ENCODE measurements around the gene ACBD6. TPM values are rescaled to one million over a fixed set of nuclear protein-coding genes. Genes with fewer than 3 reads are reported as not detected.

The ACBD6 gene
- total and polyA plus RNA-seq, 10 of the 15 experiments (the other 5 are each of a cell fraction or from before 2014, with no cell fraction given): 15.0 to 67.3 (median 55.0) TPM

DNA sequence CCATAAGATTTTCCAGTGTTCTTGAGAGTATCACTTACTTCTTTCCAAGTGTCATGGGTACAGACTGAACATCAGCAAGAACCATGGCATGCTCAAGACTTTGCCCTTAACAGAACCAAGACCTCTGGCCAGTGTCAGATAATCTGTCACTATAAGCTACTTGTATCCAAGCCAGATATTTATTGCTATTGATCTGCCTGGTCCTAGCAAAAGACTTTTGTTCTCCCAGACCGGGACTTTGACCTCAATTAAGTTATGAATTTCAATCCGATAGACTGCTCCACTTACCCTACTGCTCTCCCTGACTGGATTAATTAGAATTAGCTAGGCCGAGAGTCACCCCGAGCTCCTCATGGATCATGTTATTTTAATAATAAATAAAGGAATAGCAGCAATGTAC lies 129.6 kb downstream of the ACBD6 start (continued):
- TF ChIP-seq, protein P1, sequence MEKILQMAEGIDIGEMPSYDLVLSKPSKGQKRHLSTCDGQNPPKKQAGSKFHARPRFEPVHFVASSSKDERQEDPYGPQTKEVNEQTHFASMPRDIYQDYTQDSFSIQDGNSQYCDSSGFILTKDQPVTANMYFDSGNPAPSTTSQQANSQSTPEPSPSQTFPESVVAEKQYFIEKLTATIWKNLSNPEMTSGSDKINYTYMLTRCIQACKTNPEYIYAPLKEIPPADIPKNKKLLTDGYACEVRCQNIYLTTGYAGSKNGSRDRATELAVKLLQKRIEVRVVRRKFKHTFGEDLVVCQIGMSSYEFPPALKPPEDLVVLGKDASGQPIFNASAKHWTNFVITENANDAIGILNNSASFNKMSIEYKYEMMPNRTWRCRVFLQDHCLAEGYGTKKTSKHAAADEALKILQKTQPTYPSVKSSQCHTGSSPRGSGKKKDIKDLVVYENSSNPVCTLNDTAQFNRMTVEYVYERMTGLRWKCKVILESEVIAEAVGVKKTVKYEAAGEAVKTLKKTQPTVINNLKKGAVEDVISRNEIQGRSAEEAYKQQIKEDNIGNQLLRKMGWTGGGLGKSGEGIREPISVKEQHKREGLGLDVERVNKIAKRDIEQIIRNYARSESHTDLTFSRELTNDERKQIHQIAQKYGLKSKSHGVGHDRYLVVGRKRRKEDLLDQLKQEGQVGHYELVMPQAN (conservative IDR thresholded peaks at IDR 0.05): no peak
- TF ChIP-seq CHD2 (IDR thresholded peaks at IDR 0.05; ENCODE audit: borderline replicate concordance, low read depth, low read length) (no peak), ZNF274 (IDR thresholded peaks at IDR 0.05; ENCODE audit: insufficient read depth, insufficient read length) (no peak), SUPT20H (IDR thresholded peaks at IDR 0.05; ENCODE audit: borderline replicate concordance, control insufficient read depth, low read depth, low read length) (no peak)
- TF ChIP-seq, protein P2, sequence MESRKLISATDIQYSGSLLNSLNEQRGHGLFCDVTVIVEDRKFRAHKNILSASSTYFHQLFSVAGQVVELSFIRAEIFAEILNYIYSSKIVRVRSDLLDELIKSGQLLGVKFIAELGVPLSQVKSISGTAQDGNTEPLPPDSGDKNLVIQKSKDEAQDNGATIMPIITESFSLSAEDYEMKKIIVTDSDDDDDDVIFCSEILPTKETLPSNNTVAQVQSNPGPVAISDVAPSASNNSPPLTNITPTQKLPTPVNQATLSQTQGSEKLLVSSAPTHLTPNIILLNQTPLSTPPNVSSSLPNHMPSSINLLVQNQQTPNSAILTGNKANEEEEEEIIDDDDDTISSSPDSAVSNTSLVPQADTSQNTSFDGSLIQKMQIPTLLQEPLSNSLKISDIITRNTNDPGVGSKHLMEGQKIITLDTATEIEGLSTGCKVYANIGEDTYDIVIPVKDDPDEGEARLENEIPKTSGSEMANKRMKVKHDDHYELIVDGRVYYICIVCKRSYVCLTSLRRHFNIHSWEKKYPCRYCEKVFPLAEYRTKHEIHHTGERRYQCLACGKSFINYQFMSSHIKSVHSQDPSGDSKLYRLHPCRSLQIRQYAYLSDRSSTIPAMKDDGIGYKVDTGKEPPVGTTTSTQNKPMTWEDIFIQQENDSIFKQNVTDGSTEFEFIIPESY (IDR thresholded peaks at IDR 0.05): no peak

DNA sequence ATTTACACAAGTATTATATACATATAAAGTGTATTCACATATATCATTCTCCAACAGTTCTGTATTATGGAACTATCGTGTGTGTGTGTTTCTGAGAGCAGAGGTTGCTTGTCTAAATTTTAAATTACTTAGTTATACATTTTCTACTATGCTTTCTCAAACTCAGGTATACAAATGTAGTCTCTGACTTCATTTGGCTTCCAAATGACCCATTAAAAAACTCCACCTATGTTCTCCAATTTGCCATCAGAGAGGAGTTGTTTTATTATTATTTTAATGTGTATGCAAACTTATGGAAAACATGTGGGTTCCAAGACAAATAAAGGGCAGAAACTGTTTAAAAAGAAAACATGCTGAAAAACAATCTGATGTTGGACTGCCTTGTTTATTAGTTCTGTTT lies 131.8 kb downstream of the ACBD6 start:
- intact Hi-C loops (cut with micrococcal nuclease; ENCODE audit: unreplicated experiment) (no loop called here), in situ Hi-C loops (cut with MboI) (no loop called here)
- Histone ChIP-seq H3K27me3 (replicated peaks in 1 of 2; ENCODE audit: control insufficient read depth in 2 of 2, insufficient read depth in 2 of 2, low read length in 1 of 2) (no peaks in the 10 kb centered on the region), H3K4me3 (no peak overlapping the region), H3K79me2 (ENCODE audit: control insufficient read depth, insufficient read depth, low read length) (no peaks in the 10 kb centered on the region), H3K36me3 (ENCODE audit: control insufficient read depth in 2 of 2, insufficient read depth in 2 of 2, low read length in 1 of 2) (no peaks in the 10 kb centered on the region), H2AFZ (ENCODE audit: control insufficient read depth, low read depth, low read length) (no peak overlapping the region), H3K9ac (ENCODE audit: control insufficient read depth, insufficient read depth, low read length) (no peak overlapping the region), H3K4me1 (ENCODE audit: control insufficient read depth, insufficient read depth, low read length) (no peaks in the 10 kb centered on the region), H3K9me3 (replicated peaks; ENCODE audit: control insufficient read depth, insufficient read depth, low read length) (no peaks in the 10 kb centered on the region), H3K4me2 (ENCODE audit: control insufficient read depth, insufficient read depth) (no peak overlapping the region), H4K20me1 (ENCODE audit: control insufficient read depth, insufficient read depth) (no peaks in the 10 kb centered on the region), H3K27ac (ENCODE audit: control insufficient read depth, insufficient read depth) (no peak overlapping the region)
- DNase-seq (ENCODE audit: low read depth, low spot score) (no peak), FAIRE-seq (no peak), ATAC-seq (no peak)
- POLR2A ChIA-PET: interaction anchor here (1.1 kb wide), 1 partner anchor 51 kb away, joined by 3 read pairs; no protein-coding TSS in a partner anchor
- CTCF ChIA-PET: interaction anchor here (1.3 to 1.4 kb wide), 2 partner anchors 10 to 11 kb away, joined by 3 to 4 read pairs; no protein-coding TSS in a partner anchor
- SMC1A ChIA-PET (ENCODE audit: uncharacterized antibody, unreplicated experiment): interaction anchor here (0.6 kb wide), 1 partner anchor 43 kb away, joined by 3 read pairs; no protein-coding TSS in a partner anchor
- RAD21 ChIA-PET (ENCODE audit: unreplicated experiment): interaction anchor here (1.0 kb wide), 1 partner anchor 191 kb away, joined by 3 read pairs; no protein-coding TSS in a partner anchor
- no peak for TF ChIP-seq USF2 (IDR thresholded peaks at IDR 0.05; ENCODE audit: borderline replicate concordance, low read depth, low read length)
- TF ChIP-seq, protein P3, sequence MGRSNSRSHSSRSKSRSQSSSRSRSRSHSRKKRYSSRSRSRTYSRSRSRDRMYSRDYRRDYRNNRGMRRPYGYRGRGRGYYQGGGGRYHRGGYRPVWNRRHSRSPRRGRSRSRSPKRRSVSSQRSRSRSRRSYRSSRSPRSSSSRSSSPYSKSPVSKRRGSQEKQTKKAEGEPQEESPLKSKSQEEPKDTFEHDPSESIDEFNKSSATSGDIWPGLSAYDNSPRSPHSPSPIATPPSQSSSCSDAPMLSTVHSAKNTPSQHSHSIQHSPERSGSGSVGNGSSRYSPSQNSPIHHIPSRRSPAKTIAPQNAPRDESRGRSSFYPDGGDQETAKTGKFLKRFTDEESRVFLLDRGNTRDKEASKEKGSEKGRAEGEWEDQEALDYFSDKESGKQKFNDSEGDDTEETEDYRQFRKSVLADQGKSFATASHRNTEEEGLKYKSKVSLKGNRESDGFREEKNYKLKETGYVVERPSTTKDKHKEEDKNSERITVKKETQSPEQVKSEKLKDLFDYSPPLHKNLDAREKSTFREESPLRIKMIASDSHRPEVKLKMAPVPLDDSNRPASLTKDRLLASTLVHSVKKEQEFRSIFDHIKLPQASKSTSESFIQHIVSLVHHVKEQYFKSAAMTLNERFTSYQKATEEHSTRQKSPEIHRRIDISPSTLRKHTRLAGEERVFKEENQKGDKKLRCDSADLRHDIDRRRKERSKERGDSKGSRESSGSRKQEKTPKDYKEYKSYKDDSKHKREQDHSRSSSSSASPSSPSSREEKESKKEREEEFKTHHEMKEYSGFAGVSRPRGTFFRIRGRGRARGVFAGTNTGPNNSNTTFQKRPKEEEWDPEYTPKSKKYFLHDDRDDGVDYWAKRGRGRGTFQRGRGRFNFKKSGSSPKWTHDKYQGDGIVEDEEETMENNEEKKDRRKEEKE (IDR thresholded peaks at IDR 0.05): no peak
- no peak for TF ChIP-seq POLR2AphosphoS2 (IDR thresholded peaks at IDR 0.05; ENCODE audit: low read depth, low read length)
- TF ChIP-seq JUNB (IDR thresholded peaks at IDR 0.05): no peak
- no peak for TF ChIP-seq KDM1A (IDR thresholded peaks at IDR 0.05; ENCODE audit: borderline replicate concordance)
- BruUV-seq (replicated peaks): no TSS peak
- 90% methylated on average over 1 of the region's 1 CpG for WGBS (ENCODE audit: insufficient coverage, insufficient replicate concordance, low lambda C conversion rate, missing lambda C conversion rate)

Data from GM12878 (cell line).